Gastroesophageal sphincter (tissue), 4 donors: ENCODE data around the gene INSIG1. TPM values are rescaled to one million over a fixed set of nuclear protein-coding genes. Genes with fewer than 3 reads are reported as not detected.

ENCODE experiments used
- ATAC-seq: fragments of 150-250 bp; one replicate; pipeline ENCODE4 v1.9.1; 2016; ENCODE audit warnings: mild to moderate bottlenecking, moderate library complexity
- H3K27ac ChIP-seq, 4 donors: fragments of 200-600 bp; sonication (generic) in 3 of 4; 1 replicate in 3 of 4; 2 replicates in 1 of 4; pipeline ENCODE4 v1.5.1; 2016 to 2019
- H3K27me3 ChIP-seq: fragments of 200-600 bp; sonication (generic); one replicate; pipeline ENCODE4 v1.5.1; 2019
- H3K36me3 ChIP-seq, 2 donors: fragments of 200-600 bp; sonication (generic); one replicate each; pipeline ENCODE4 v1.5.1; 2019; ENCODE audit warnings: control low read depth in 1 of 2
- H3K4me1 ChIP-seq, 3 donors: fragments of 200-600 bp; sonication (generic); 1 replicate in 2 of 3; 2 replicates in 1 of 3; pipeline ENCODE4 v1.5.1; 2016 to 2019; ENCODE audit warnings: control low read depth in 2 of 3
- H3K4me3 ChIP-seq, 2 donors: fragments of 200-600 bp; sonication (generic); one replicate each; pipeline ENCODE4 v1.5.1; 2019; ENCODE audit warnings: mild to moderate bottlenecking in 1 of 2, moderate library complexity in 1 of 2
- H3K9me3 ChIP-seq, 3 donors: fragments of 200-600 bp; sonication (generic); one replicate each; pipeline ENCODE4 v1.5.1; 2017 to 2019; ENCODE audit warnings: control low read depth in 2 of 3
- CTCF ChIP-seq, 4 experiments: fragments of 200-600 bp in 2 of 4; fragments of 450-650 bp in 2 of 4; sonication (generic) in 1 of 4; IDR thresholded peaks; one replicate each; pipeline ENCODE4 v1.5.1; 2017 to 2019; ENCODE audit warnings: antibody characterized with exemption in 4 of 4, mild to moderate bottlenecking in 2 of 4, moderate library complexity in 2 of 4
- EP300 ChIP-seq: sonication (generic); formaldehyde crosslinking; IDR thresholded peaks from one replicate; pipeline ENCODE4 v1.6.1; 2017; ENCODE audit warnings: antibody characterized with exemption, mild to moderate bottlenecking
- POLR2A ChIP-seq, 2 donors: fragments of 450-650 bp; IDR thresholded peaks; one replicate each; pipeline ENCODE4 v1.6.1; 2017; ENCODE audit warnings: antibody characterized with exemption in 2 of 2, mild to moderate bottlenecking in 2 of 2, moderate library complexity in 1 of 2
- POLR2AphosphoS5 ChIP-seq: sonication (generic); formaldehyde crosslinking; IDR thresholded peaks from one replicate; pipeline ENCODE4 v1.6.1; 2017; ENCODE audit warnings: antibody characterized with exemption
- WGBS, 2 donors: methylation state at CpG; one replicate each; pipeline ENCODE4 v1.1.5; 2018; ENCODE audit warnings: low coverage in 1 of 2; 5-methylcytosine and 5-hydroxymethylcytosine counted together
- total RNA-seq, 4 donors: library from RNA; depleted of rRNA; stranded (reverse); fragments of >200 nt; gene quantifications; one replicate each; pipeline ENCODE4 v1.1.0, GENCODE V29; 2016

The INSIG1 gene
- total RNA-seq, 4 donors from 2014 or later, result 18.8 to 52.1 (median 30.7) TPM

- no peak overlapping the region for H3K4me3 ChIP-seq
- TF ChIP-seq CTCF (IDR thresholded peaks at IDR 0.05) (no peak), EP300 (no peak), POLR2AphosphoS5 (no peak), POLR2A (IDR thresholded peaks at IDR 0.05) (no peak)
- H3K9me3 ChIP-seq, result no peaks in the 10 kb centered on the region
- H3K4me1 ChIP-seq, result no peaks in the 10 kb centered on the region
- H3K27ac ChIP-seq, result no peak overlapping the region
- no peak for ATAC-seq
- 20 to 29% methylated on average over 2 to 5 of the region's 9 CpGs for WGBS, 2 donors
- peaks cover 80% of the 10 kb centered on the region for H3K27me3 ChIP-seq
- no peaks in the 10 kb centered on the region for H3K36me3 ChIP-seq
These were observed 55.7 kb downstream of the INSIG1 start for GRCh38 chr7:155353256-155353897.

GRCh38 chr7:155354371-155355048 lies 56.8 kb downstream of the INSIG1 start:
- 75% methylated on average over 9 to 14 of the region's 20 CpGs for WGBS, 2 donors
- ATAC-seq, result no peak
- TF ChIP-seq EP300, result no peak
- no peak for TF ChIP-seq POLR2AphosphoS5
- TF ChIP-seq POLR2A (IDR thresholded peaks at IDR 0.05), result no peak
- TF ChIP-seq CTCF (IDR thresholded peaks at IDR 0.05), result no peak
- Histone ChIP-seq H3K9me3 (no peaks in the 10 kb centered on the region), H3K27ac (no peak overlapping the region), H3K36me3 (no peaks in the 10 kb centered on the region), H3K27me3 (peaks cover 83% of the 10 kb centered on the region), H3K4me1 (no peaks in the 10 kb centered on the region), H3K4me3 (no peak overlapping the region)

GRCh38 chr7:155355176-155355575 lies 57.5 kb downstream of the INSIG1 start:
- WGBS, 2 donors, result no CpG with 5 or more reads among the region's 11 CpGs

GRCh38 chr7:155355745-155356144 lies 58.1 kb downstream of the INSIG1 start:
- TF ChIP-seq POLR2AphosphoS5 (no peak), POLR2A (IDR thresholded peaks at IDR 0.05) (no peak), EP300 (no peak), CTCF (IDR thresholded peaks at IDR 0.05) (no peak)
- no peak overlapping the region for H3K4me3 ChIP-seq
- WGBS, 2 donors, result 60% methylated on average over 1 of the region's 8 CpGs; no CpG with 5 or more reads in 1 of the 2 donors
- H3K4me1 ChIP-seq, result no peaks in the 10 kb centered on the region
- H3K9me3 ChIP-seq, result no peaks in the 10 kb centered on the region
- H3K27me3 ChIP-seq, result peaks cover 85% of the 10 kb centered on the region
- ATAC-seq, result no peak
- H3K27ac ChIP-seq, result no peak overlapping the region
- no peaks in the 10 kb centered on the region for H3K36me3 ChIP-seq

More at GRCh38 chr7:155355176-155355575, 57.5 kb downstream of the INSIG1 start:
- H3K4me3 ChIP-seq, result no peak overlapping the region
- no peaks in the 10 kb centered on the region for H3K4me1 ChIP-seq
- no peak for TF ChIP-seq POLR2AphosphoS5
- TF ChIP-seq CTCF (IDR thresholded peaks at IDR 0.05), result no peak
- no peak for TF ChIP-seq EP300
- TF ChIP-seq POLR2A (IDR thresholded peaks at IDR 0.05), result no peak
- no peaks in the 10 kb centered on the region for H3K36me3 ChIP-seq
- peaks cover 83% of the 10 kb centered on the region for H3K27me3 ChIP-seq
- ATAC-seq, result no peak
- H3K9me3 ChIP-seq, result no peaks in the 10 kb centered on the region
- no peak overlapping the region for H3K27ac ChIP-seq
